Measurements from ENCODE around the gene L3HYPDH. TPM values are rescaled to one million over a fixed set of nuclear protein-coding genes. Genes with fewer than 3 reads are reported as not detected.

The L3HYPDH gene
- total RNA-seq, 1 experiment from 2014 or later, result 27.3 TPM

GRCh38 chr14:59483363-59483762 lies 845 bp downstream of the L3HYPDH start:
- Mint-ChIP-seq H3K36me3 (ENCODE audit: insufficient read depth, unreplicated experiment) (peaks cover 39% of the 10 kb centered on the region), H3K4me1 (ENCODE audit: low read depth, unreplicated experiment) (peaks cover 32% of the 10 kb centered on the region), H3K9me3 (ENCODE audit: low read depth, unreplicated experiment) (no peaks in the 10 kb centered on the region), H3K27me3 (ENCODE audit: unreplicated experiment) (no peaks in the 10 kb centered on the region), H3K4me3 (ENCODE audit: low read depth, unreplicated experiment) (peak overlapping the region; percentile 80), H3K27ac (ENCODE audit: unreplicated experiment) (peak overlapping the region; percentile 80)
- TF ChIP-seq CTCF (IDR thresholded peaks at IDR 0.05; ENCODE audit: unreplicated experiment), result no peak
- CTCF ChIA-PET, result interaction anchor here (1.5 to 3.2 kb wide), 2 partner anchors 29 to 93 kb away, joined by 4 to 13 read pairs; partner anchors contain the start of gene CCDC175
- intact Hi-C loops (cut with micrococcal nuclease; ENCODE audit: unreplicated experiment), result no loop called here
- no peak for DNase-seq
- no TSS peak for BruUV-seq (replicated peaks)

GRCh38 chr14:59482541-59483331 lies 1.5 kb downstream of the L3HYPDH start:
- H3K27ac Mint-ChIP-seq (ENCODE audit: unreplicated experiment), result peak overlapping the region; percentile 80
- DNase-seq, result peak; percentile 37
- intact Hi-C loops (cut with micrococcal nuclease; ENCODE audit: unreplicated experiment), result no loop called here
- H3K27me3 Mint-ChIP-seq (ENCODE audit: unreplicated experiment), result no peaks in the 10 kb centered on the region
- CTCF ChIA-PET, result interaction anchor here (3.2 kb wide), 1 partner anchor 94 kb away, joined by 13 read pairs; the partner anchor contains the start of gene CCDC175
- TF ChIP-seq CTCF (IDR thresholded peaks at IDR 0.05; ENCODE audit: unreplicated experiment), result no peak
- H3K9me3 Mint-ChIP-seq (ENCODE audit: low read depth, unreplicated experiment), result no peaks in the 10 kb centered on the region
- BruUV-seq (replicated peaks), result TSS peak; percentile 47
- peak overlapping the region; percentile 80 for H3K4me3 Mint-ChIP-seq (ENCODE audit: low read depth, unreplicated experiment)
- H3K4me1 Mint-ChIP-seq (ENCODE audit: low read depth, unreplicated experiment), result peaks cover 27% of the 10 kb centered on the region
- peaks cover 34% of the 10 kb centered on the region for H3K36me3 Mint-ChIP-seq (ENCODE audit: insufficient read depth, unreplicated experiment)

GRCh38 chr14:59481871-59482540 lies 2.2 kb downstream of the L3HYPDH start:
- Mint-ChIP-seq H3K27ac (ENCODE audit: unreplicated experiment) (peak overlapping the region; percentile 80), H3K36me3 (ENCODE audit: insufficient read depth, unreplicated experiment) (peaks cover 37% of the 10 kb centered on the region), H3K4me3 (ENCODE audit: low read depth, unreplicated experiment) (peak overlapping the region; percentile 80), H3K9me3 (ENCODE audit: low read depth, unreplicated experiment) (no peaks in the 10 kb centered on the region), H3K4me1 (ENCODE audit: low read depth, unreplicated experiment) (peaks cover 27% of the 10 kb centered on the region), H3K27me3 (ENCODE audit: unreplicated experiment) (no peaks in the 10 kb centered on the region)
- no TSS peak for BruUV-seq (replicated peaks)
- intact Hi-C loops (cut with micrococcal nuclease; ENCODE audit: unreplicated experiment), result no loop called here
- DNase-seq, result no peak
- no peak for TF ChIP-seq CTCF (IDR thresholded peaks at IDR 0.05; ENCODE audit: unreplicated experiment)
- CTCF ChIA-PET, result no interaction called here

GRCh38 chr14:59481407-59481806 lies 2.8 kb downstream of the L3HYPDH start:
- no peaks in the 10 kb centered on the region for H3K9me3 Mint-ChIP-seq (ENCODE audit: low read depth, unreplicated experiment)
- no peak overlapping the region for H3K27ac Mint-ChIP-seq (ENCODE audit: unreplicated experiment)
- H3K4me3 Mint-ChIP-seq (ENCODE audit: low read depth, unreplicated experiment), result no peak overlapping the region
- peaks cover 27% of the 10 kb centered on the region for H3K4me1 Mint-ChIP-seq (ENCODE audit: low read depth, unreplicated experiment)
- intact Hi-C loops (cut with micrococcal nuclease; ENCODE audit: unreplicated experiment), result no loop called here
- no peaks in the 10 kb centered on the region for H3K27me3 Mint-ChIP-seq (ENCODE audit: unreplicated experiment)
- DNase-seq, result no peak
- H3K36me3 Mint-ChIP-seq (ENCODE audit: insufficient read depth, unreplicated experiment), result peaks cover 40% of the 10 kb centered on the region
- TF ChIP-seq CTCF (IDR thresholded peaks at IDR 0.05; ENCODE audit: unreplicated experiment), result no peak
- no TSS peak for BruUV-seq (replicated peaks)
- CTCF ChIA-PET, result no interaction called here

All from Calu3 (cell line).